CD4-positive, CD25-positive, alpha-beta regulatory T cell (primary cell): ENCODE data around the gene ARHGAP1. TPM values are rescaled to one million over a fixed set of nuclear protein-coding genes. Genes with fewer than 3 reads are reported as not detected.

Experiments
- ATAC-seq, 2 donors: fragments of 150-1000 bp; cut with Tn5 transposase; one replicate each; pipeline ENCODE4 v1.10.0; 2021; ENCODE audit warnings: low read depth in 2 of 2, moderate number of reproducible peaks in 2 of 2, moderate library complexity in 1 of 2
- DNase-seq, 3 donors: peaks; one replicate each; pipeline versions ENCODE4 v3.0.0 to v3.0.0-alpha.2; 2012 to 2022; ENCODE audit warnings: mixed read lengths in 1 of 3
- H3K27ac ChIP-seq: one replicate; pipeline ENCODE4 v1.7.0; 2013; ENCODE audit warnings: mild to moderate bottlenecking, low read length; ENCODE audit not compliant: insufficient read depth, poor library complexity, severe bottlenecking
- H3K27me3 ChIP-seq: one replicate; pipeline ENCODE4 v1.7.0; 2013; ENCODE audit warnings: low read length; ENCODE audit not compliant: control insufficient read depth, insufficient read depth
- H3K36me3 ChIP-seq: one replicate; pipeline ENCODE4 v1.7.0; 2013; ENCODE audit warnings: mild to moderate bottlenecking, low read length, moderate library complexity; ENCODE audit not compliant: control insufficient read depth, insufficient read depth
- H3K4me1 ChIP-seq: 2 replicates; pipeline ENCODE4 v1.7.0; 2013; ENCODE audit warnings: mild to moderate bottlenecking, low read length; ENCODE audit not compliant: insufficient read depth, control insufficient read depth, poor library complexity, severe bottlenecking
- H3K4me3 ChIP-seq: one replicate; pipeline ENCODE4 v1.7.0; 2013; ENCODE audit warnings: low read depth, mild to moderate bottlenecking, low read length, moderate library complexity
- H3K9me3 ChIP-seq, 2 experiments: 1 replicate in 1 of 2; 2 replicates in 1 of 2; pipeline ENCODE4 v1.7.0; 2013; ENCODE audit warnings: low read length in 2 of 2, mild to moderate bottlenecking in 1 of 2, moderate library complexity in 1 of 2; ENCODE audit not compliant: control insufficient read depth in 2 of 2
- H3K27ac Mint-ChIP-seq, 3 donors: one replicate each; pipeline ENCODE4 v1.8.0; 2020 to 2022; ENCODE audit warnings: mild to moderate bottlenecking in 3 of 3, mixed read lengths in 3 of 3, moderate library complexity in 2 of 3
- H3K27me3 Mint-ChIP-seq: one replicate; pipeline ENCODE4 v1.8.0; 2022; ENCODE audit warnings: mild to moderate bottlenecking, mixed read lengths
- H3K36me3 Mint-ChIP-seq: one replicate; pipeline ENCODE4 v1.8.0; 2020; ENCODE audit warnings: mixed read lengths
- H3K4me1 Mint-ChIP-seq, 4 donors: one replicate each; pipeline ENCODE4 v1.8.0; 2020 to 2022; ENCODE audit warnings: mixed read lengths in 4 of 4, mild to moderate bottlenecking in 1 of 4
- H3K4me3 Mint-ChIP-seq, 4 donors: one replicate each; pipeline ENCODE4 v1.8.0; 2020 to 2022; ENCODE audit warnings: mild to moderate bottlenecking in 4 of 4, mixed read lengths in 4 of 4, moderate library complexity in 3 of 4
- H3K9me3 Mint-ChIP-seq, 7 donors: one replicate each; pipeline ENCODE4 v1.8.0; 2020 to 2022; ENCODE audit warnings: mixed read lengths in 7 of 7, mild to moderate bottlenecking in 3 of 7, moderate library complexity in 2 of 7
- polyA plus RNA-seq, 4 donors: library from polyadenylated mRNA; unstranded; fragments of 300-500 nt; fragmentation: Illumina TruSeq; gene quantifications; one replicate each; pipeline ENCODE4 v1.2.3, GENCODE V29; 2021
- total RNA-seq: library from RNA; stranded (reverse); gene quantifications from one replicate; pipeline ENCODE4 v1.2.3, GENCODE V29; 2022

Gene ARHGAP1
- total and polyA plus RNA-seq, 5 donors from 2014 or later = 46.6 to 72.5 (median 52.4) TPM

GRCh38 chr11:46727952-46728658, 27.7 kb upstream of the ARHGAP1 start:
- H3K36me3 ChIP-seq = no peaks in the 10 kb centered on the region
- H3K27ac Mint-ChIP-seq = no peak overlapping the region

GRCh38 chr11:46726206-46726862, 25.9 kb upstream of the ARHGAP1 start:
- Histone ChIP-seq H3K4me1 (no peaks in the 10 kb centered on the region), H3K4me3 (no peak overlapping the region), H3K36me3 (no peaks in the 10 kb centered on the region), H3K27me3 (no peaks in the 10 kb centered on the region), H3K27ac (no peak overlapping the region), H3K9me3 (no peaks in the 10 kb centered on the region)
- Mint-ChIP-seq H3K4me3 (no peak overlapping the region), H3K36me3 (no peaks in the 10 kb centered on the region), H3K9me3 (no peaks in the 10 kb centered on the region), H3K4me1 (no peaks in the 10 kb centered on the region), H3K27me3 (no peaks in the 10 kb centered on the region), H3K27ac (no peak overlapping the region)
- ATAC-seq (no peak), DNase-seq (no peak)

More at GRCh38 chr11:46727952-46728658, 27.7 kb upstream of the ARHGAP1 start:
- DNase-seq = no peak
- no peaks in the 10 kb centered on the region for H3K4me1 Mint-ChIP-seq
- Histone ChIP-seq H3K4me1 (no peaks in the 10 kb centered on the region), H3K27me3 (no peaks in the 10 kb centered on the region), H3K4me3 (no peak overlapping the region), H3K27ac (no peak overlapping the region), H3K9me3 (no peaks in the 10 kb centered on the region)
- no peaks in the 10 kb centered on the region for H3K9me3 Mint-ChIP-seq
- no peaks in the 10 kb centered on the region for H3K27me3 Mint-ChIP-seq
- H3K36me3 Mint-ChIP-seq = no peaks in the 10 kb centered on the region
- H3K4me3 Mint-ChIP-seq = no peak overlapping the region
- no peak for ATAC-seq

GRCh38 chr11:46725338-46726205, 25.2 kb upstream of the ARHGAP1 start:
- H3K27me3 ChIP-seq = no peaks in the 10 kb centered on the region
- Mint-ChIP-seq H3K27me3 (no peaks in the 10 kb centered on the region), H3K9me3 (no peaks in the 10 kb centered on the region), H3K36me3 (no peaks in the 10 kb centered on the region), H3K27ac (peak overlapping the region in 1 of 3 donors; percentile 55), H3K4me3 (no peak overlapping the region), H3K4me1 (no peaks in the 10 kb centered on the region)
- ATAC-seq = no peak
- no peak for DNase-seq
- no peaks in the 10 kb centered on the region for H3K9me3 ChIP-seq
- H3K4me3 ChIP-seq = no peak overlapping the region
- no peaks in the 10 kb centered on the region for H3K4me1 ChIP-seq
- no peaks in the 10 kb centered on the region for H3K36me3 ChIP-seq
- H3K27ac ChIP-seq = no peak overlapping the region

- Histone ChIP-seq H3K9me3 (no peaks in the 10 kb centered on the region), H3K4me3 (no peak overlapping the region), H3K4me1 (no peaks in the 10 kb centered on the region), H3K27ac (no peak overlapping the region), H3K36me3 (no peaks in the 10 kb centered on the region), H3K27me3 (no peaks in the 10 kb centered on the region)
- peaks cover 0 to under 1% (median 0%) of the 10 kb centered on the region in 4 donors for H3K4me1 Mint-ChIP-seq
- ATAC-seq = no peak
- no peak overlapping the region for H3K4me3 Mint-ChIP-seq
- H3K27ac Mint-ChIP-seq = no peak overlapping the region
- no peaks in the 10 kb centered on the region for H3K36me3 Mint-ChIP-seq
- no peak for DNase-seq
- no peaks in the 10 kb centered on the region for H3K9me3 Mint-ChIP-seq
- no peaks in the 10 kb centered on the region for H3K27me3 Mint-ChIP-seq
Measured at GRCh38 chr11:46724088-46724487, 23.7 kb upstream of the ARHGAP1 start.

GRCh38 chr11:46723359-46723680, 22.9 kb upstream of the ARHGAP1 start:
- Histone ChIP-seq H3K4me3 (no peak overlapping the region), H3K9me3 (no peaks in the 10 kb centered on the region), H3K36me3 (no peaks in the 10 kb centered on the region), H3K27ac (no peak overlapping the region), H3K27me3 (no peaks in the 10 kb centered on the region), H3K4me1 (peaks cover 4% of the 10 kb centered on the region)
- Mint-ChIP-seq H3K9me3 (no peaks in the 10 kb centered on the region), H3K4me1 (peaks cover 0 to 8% (median 3%) of the 10 kb centered on the region in 4 donors), H3K27ac (no peak overlapping the region), H3K27me3 (no peaks in the 10 kb centered on the region), H3K4me3 (no peak overlapping the region), H3K36me3 (no peaks in the 10 kb centered on the region)
- ATAC-seq (no peak), DNase-seq (no peak)

GRCh38 chr11:46722566-46723358, 22.3 kb upstream of the ARHGAP1 start:
- H3K9me3 Mint-ChIP-seq = no peaks in the 10 kb centered on the region
- no peaks in the 10 kb centered on the region for H3K27me3 Mint-ChIP-seq
- Histone ChIP-seq H3K4me1 (peaks cover 9% of the 10 kb centered on the region), H3K36me3 (no peaks in the 10 kb centered on the region), H3K9me3 (no peaks in the 10 kb centered on the region), H3K4me3 (no peak overlapping the region), H3K27me3 (no peaks in the 10 kb centered on the region), H3K27ac (no peak overlapping the region)
- ATAC-seq (no peak), DNase-seq (no peak)
- no peak overlapping the region for H3K4me3 Mint-ChIP-seq
- peak overlapping the region in 1 of 3 donors; percentile 87 for H3K27ac Mint-ChIP-seq
- peaks cover 0 to 11% (median 5%) of the 10 kb centered on the region in 4 donors for H3K4me1 Mint-ChIP-seq
- H3K36me3 Mint-ChIP-seq = no peaks in the 10 kb centered on the region

- DNase-seq (no peak), ATAC-seq (no peak)
- Mint-ChIP-seq H3K4me1 (peaks cover 0 to 11% (median 5%) of the 10 kb centered on the region in 4 donors), H3K36me3 (no peaks in the 10 kb centered on the region), H3K9me3 (no peaks in the 10 kb centered on the region), H3K4me3 (no peak overlapping the region), H3K27ac (no peak overlapping the region), H3K27me3 (no peaks in the 10 kb centered on the region)
- H3K9me3 ChIP-seq = no peaks in the 10 kb centered on the region
- no peaks in the 10 kb centered on the region for H3K27me3 ChIP-seq
- H3K4me3 ChIP-seq = no peak overlapping the region
- H3K36me3 ChIP-seq = no peaks in the 10 kb centered on the region
- no peak overlapping the region for H3K27ac ChIP-seq
- peaks cover 9% of the 10 kb centered on the region for H3K4me1 ChIP-seq
Measured at GRCh38 chr11:46721286-46721685, 20.9 kb upstream of the ARHGAP1 start.
